ENCODE measurements around the gene VTN.
A peak's percentile ranks its signal among the peaks of the same experiment; 100 is the strongest.

The VTN gene

DNA sequence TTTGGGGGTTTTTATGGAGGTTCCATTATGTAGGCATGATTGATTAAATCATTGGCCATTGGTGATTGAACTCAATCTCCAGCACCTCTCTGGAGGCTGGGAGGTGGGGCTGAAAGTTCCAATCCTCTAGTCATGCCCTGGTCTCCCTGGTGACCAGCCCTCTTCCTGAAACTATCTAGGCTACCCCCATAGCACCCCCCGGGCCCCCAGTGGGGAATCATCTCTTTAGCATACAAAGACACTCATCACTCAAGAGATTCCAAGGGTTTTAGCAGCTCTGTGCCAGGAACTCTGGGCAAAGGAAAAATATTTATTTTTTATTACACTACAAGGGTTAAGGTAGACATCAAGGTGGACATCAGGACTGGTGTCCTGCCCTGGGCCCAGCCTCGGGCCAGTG lies 25.3 kb upstream of the VTN start:
- DNase-seq = no peak

DNA sequence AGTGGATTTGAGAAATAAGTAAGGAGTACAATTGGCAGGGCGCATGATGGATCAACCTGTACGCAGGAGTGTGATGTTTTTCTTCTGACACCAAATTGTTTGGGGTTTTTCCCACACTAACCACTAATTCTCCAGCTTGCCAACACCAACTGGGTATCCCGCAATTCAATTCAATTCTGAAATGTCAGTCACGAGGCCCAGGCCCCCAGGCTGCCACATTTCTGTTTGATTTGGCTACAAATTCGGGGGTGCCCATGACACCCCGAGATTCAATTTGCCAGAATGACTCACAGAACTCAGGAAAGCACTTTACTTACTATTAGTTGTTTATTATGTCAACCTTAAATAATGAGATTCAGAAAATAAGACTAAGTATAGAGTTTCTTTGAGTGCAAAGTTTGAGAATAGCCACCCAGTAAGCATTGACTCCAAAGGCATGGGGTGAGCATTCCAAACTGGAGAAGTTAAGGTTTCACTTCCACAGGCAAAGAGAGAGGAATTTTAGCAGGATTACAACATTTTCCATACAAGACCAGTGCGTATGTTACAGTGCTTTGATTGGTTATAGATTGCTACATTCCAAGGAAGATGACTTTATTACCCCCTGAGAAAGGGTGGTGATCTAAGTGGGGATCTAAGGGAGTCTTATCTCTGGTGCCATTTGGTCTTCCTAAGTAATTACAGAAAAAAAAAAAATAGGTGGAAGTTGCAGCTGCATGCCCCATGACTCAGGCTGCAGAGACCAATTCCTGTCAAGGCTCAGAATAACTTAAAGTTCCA lies 24.4 kb upstream of the VTN start:
- DNase-seq = no peak

- no peak for DNase-seq
Observed at GRCh38 chr17:28392491-28392890, 22.4 kb upstream of the VTN start.

DNA sequence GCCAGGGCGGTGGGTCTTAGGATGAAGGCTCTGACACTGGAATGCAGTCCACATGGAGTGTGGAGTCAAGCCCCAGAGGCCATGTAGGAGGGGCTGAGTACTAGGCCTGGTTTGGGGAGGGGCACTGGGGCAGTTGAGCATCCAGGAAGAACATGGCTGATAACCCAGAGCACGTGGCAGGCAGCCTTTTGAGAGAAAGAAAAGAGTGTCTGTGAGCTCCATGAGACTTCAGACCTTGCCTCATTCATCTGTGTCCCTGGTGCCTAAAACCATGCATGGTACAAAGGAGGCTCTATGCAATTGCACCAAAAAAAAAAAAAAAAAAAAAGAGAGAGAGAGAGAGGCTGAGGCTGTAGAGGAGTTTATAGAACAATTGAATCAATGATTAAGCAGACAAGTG lies 21.3 kb upstream of the VTN start:
- peak; percentile 16 for DNase-seq

GRCh38 chr17:28390984-28391383 lies 20.9 kb upstream of the VTN start:
- no peak for DNase-seq

DNA sequence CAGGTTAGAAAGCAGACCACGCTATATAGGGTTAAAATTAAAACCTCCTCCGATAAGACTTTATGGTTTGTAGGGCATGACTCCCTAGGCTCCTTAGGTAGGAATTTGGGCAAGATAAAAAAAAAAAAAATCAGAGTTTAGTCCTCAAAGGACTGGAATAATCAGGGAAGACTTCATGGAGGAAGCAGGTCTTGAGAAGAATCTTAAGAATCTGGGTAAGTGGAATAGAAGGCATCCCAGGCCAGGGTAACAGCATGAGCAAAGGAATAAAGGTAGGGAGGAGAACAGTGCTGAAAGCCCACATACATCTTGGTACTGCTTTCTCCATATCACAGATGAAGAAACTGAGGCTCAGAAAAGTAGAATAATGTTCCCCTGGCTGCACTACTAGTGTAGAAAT lies 20.5 kb upstream of the VTN start:
- no peak for DNase-seq

GRCh38 chr17:28390141-28390540 lies 20.0 kb upstream of the VTN start:
- peak; percentile 69 for DNase-seq

- DNase-seq = no peak
Observed at GRCh38 chr17:28388106-28388505, 18.0 kb upstream of the VTN start.

GRCh38 chr17:28386391-28386790 lies 16.3 kb upstream of the VTN start:
- no peak for DNase-seq

DNA sequence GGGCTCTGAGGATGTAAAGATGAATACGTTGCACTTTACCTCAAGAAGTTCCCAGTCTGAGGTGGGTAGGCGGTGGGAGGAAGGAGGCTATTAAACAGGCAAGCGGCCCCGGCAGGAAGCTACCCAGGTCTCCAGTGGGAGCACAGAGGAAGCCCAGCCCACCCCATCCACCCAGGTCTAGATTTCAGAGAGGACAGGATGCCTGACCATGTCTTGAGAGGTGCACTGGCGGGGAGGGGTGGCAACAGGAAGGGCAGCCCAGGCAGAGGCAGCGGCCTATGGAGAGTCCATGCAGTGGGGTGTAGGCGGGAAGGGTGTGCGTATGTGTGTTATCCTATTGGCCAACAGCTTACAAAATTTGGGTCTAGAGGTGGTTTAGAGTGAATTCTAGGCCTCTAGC lies 15.3 kb upstream of the VTN start:
- peak; percentile 52 for DNase-seq

GRCh38 chr17:28385037-28385400 lies 14.9 kb upstream of the VTN start:
- no peak for DNase-seq

DNA sequence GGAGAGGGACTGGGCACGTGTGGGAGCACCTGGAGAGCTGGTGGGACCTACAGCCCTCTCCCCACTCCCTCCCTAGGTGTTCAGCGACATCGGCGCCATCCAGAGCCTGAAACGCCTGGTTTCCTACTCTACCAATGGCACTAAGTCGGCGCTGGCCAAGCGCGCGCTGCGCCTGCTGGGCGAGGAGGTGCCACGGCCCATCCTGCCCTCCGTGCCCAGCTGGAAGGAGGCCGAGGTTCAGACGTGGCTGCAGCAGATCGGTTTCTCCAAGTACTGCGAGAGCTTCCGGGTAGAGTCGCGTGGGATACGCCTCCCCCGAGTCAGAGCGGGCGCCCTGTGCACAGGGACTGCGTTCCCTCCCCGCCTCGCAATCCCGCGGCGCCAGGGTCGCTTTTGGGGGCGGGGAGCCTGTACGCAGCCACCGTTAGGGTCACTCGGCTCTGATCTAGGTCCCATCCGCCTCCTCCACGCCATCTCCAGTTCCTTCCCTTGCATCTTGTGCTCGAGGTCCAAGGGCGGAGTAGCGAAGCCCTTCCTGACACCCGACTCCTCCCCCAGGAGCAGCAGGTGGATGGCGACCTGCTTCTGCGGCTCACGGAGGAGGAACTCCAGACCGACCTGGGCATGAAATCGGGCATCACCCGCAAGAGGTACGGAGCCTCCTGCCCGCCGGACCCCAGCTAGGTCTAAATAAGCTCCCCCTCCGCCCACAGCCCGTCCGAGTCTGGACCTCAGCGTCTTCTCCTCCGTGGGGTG lies 14.4 kb upstream of the VTN start:
- peak; percentile 89 for DNase-seq

DNA sequence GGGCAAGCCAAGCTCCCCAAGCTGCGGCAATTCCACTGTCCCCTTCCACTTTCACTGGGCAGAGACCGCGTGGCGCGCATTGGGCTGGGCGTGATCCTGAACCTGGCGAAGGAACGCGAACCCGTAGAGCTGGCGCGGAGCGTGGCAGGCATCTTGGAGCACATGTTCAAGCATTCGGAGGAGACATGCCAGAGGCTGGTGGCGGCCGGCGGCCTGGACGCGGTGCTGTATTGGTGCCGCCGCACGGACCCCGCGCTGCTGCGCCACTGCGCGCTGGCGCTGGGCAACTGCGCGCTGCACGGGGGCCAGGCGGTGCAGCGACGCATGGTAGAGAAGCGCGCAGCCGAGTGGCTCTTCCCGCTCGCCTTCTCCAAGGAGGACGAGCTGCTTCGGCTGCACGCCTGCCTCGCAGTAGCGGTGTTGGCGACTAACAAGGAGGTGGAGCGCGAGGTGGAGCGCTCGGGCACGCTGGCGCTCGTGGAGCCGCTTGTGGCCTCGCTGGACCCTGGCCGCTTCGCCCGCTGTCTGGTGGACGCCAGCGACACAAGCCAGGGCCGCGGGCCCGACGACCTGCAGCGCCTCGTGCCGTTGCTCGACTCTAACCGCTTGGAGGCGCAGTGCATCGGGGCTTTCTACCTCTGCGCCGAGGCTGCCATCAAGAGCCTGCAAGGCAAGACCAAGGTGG lies 11.2 kb upstream of the VTN start:
- peak; percentile 70 for DNase-seq

- peak; percentile 60 for DNase-seq
Observed at GRCh38 chr17:28379814-28380801, 10.0 kb upstream of the VTN start.

- no peak for DNase-seq
Observed at GRCh38 chr17:28372945-28373274, 2.8 kb upstream of the VTN start.

- peak; percentile 34 for DNase-seq
Observed at GRCh38 chr17:28372203-28372944, 2.3 kb upstream of the VTN start.

DNA sequence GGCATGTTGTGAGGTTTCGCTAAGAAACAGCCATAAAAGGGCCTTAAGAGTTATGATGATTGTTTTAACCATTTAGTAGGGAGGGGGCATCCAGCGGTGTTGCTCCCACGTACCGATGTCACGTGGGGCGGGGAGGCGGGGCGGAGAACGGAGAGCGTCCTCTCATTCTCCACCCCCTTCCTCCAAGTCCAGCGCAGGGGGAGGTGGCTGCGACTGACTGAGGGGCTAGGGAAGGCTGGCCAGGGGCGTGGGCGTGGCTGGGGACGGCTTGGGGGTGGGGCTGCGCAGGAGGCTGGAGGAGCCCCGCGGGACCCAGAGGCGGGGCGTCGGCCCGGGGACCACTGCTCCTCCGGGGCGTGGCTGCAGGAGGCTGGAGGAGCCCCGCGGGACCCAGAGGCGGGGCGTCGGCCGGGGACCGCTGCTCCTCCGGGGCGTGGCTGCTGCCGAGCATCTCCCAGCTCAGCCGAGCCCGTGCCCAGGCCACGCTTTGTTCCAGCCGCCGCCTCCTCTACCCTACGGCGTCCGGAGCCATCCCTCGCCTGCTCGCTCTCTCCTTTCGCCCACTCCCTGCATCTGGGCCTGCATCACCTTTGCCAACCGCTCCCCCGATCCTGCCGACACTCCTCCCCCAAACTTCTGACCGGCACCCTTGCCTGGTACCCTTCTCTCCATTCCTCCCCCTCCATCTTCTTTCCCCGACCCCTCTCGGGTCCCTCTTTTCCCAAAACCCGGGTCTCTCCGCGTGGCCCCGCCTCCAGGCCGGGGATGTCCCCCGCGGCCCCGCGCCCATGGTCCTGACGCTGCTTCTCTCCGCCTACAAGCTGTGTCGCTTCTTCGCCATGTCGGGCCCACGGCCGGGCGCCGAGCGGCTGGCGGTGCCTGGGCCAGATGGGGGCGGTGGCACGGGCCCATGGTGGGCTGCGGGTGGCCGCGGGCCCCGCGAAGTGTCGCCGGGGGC lies 1.4 kb upstream of the VTN start, which contains the start of gene SARM1:
Gene SARM1 (plus strand): TSS at position 450 of the 958 bp plus-strand sequence. CDS start 339 bp downstream, at position 789.
- peak; percentile 86 for DNase-seq

DNA sequence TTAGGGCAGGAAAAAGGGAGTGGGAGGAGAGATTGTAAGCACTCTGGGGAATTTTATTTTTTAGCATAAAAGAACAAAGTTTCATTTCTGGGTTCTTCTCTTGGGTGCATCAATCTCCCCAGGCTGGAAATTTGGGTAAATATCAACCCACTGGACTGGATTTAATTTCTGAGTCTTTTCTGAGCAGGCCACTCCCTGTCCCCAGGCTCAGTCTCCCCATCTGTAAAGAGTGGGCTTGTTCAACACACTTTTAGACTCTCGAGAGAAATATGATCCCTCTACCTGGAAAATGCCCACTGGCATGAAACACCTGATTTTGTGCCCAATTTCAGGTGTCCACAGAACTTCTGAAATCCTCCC lies 617 bp upstream of the VTN start:
- DNase-seq = no peak

- no peak for DNase-seq
Observed at GRCh38 chr17:28369684-28370034, 448 bp downstream of the VTN start.

DNA sequence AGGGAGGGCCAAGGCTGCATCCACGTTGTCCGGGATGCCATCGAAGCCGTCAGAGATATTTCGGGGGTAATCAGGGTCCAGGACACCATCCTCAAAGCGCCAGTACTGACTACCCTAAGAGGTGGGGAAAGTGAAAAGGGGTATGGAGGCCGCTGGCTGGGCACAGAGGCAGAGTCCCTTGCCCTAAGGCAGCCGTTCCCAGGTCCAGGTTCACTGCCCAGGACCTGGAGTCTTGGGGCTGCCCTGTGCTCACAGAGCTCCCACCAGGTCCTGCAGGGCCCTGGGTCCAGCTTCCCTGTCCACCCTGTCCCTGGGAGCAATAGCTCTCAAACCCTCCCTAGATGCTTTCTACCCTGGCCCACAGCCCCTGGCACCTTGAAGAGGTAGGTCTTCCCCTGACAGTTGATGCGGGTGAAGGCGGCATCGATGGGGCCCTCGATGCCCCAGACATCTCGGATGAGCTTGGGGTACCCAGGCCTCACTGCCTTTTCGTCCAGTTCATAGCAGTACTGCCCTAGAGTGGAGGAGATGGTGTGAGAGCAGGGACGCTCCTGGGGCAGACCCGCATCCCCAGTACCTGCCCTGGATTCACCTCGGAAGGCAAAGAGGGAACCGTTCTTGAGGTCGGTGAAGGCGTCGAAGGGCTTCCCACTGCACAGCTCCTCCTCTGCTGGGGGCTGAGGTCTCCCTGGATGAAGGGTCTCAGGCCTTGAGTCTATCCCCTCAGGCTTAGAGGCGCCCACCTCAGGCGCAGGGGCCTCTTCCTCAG lies 1.0 kb downstream of the VTN start:
- DNase-seq = no peak
